ENCODE data around the gene CES5A. TPM values are rescaled to one million over a fixed set of nuclear protein-coding genes. Genes with fewer than 3 reads are reported as not detected.

CES5A gene
- total and polyA plus RNA-seq, 2 of the 4 experiments (the other 2 are of a cell fraction) = not detected

DNA sequence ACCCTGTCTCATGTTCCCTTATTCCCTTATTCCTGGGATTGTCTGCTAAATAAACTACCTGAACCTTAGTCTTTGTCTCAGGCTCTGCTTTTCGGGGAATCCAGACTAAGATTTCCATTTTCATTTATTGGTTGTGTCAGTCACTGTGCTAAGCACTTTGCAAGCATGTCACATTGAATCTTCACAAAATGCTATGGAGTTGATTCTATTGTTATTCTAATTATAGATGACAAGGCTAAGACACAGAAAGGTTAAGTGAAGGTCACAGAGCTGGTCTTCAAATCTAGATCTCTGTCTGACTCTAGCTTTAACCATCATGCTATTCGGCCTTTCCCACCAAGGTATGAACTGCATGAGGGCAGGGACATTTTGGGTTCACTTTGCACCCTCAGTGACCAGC lies 13.4 kb upstream of the CES5A start:
- no peak overlapping the region for H2AFZ ChIP-seq (replicated peaks; ENCODE audit: low read length, poor library complexity)
- H2BK20ac ChIP-seq (ENCODE audit: low read depth, low read length) = no peak overlapping the region
- DNase-seq (no peak), ATAC-seq (ENCODE audit: low read depth) (no peak)
- H4K20me1 ChIP-seq (ENCODE audit: insufficient read depth, low read length) = no peaks in the 10 kb centered on the region
- H3K4me2 ChIP-seq (ENCODE audit: low read depth, low read length) = no peak overlapping the region
- H3K9me1 ChIP-seq (ENCODE audit: insufficient read depth, low read length) = no peaks in the 10 kb centered on the region
- H3K14ac ChIP-seq (replicated peaks; ENCODE audit: low read depth, low read length) = no peak overlapping the region
- TF ChIP-seq BHLHE40 (IDR thresholded peaks at IDR 0.05; ENCODE audit: low read depth, low read length) (no peak), POLR2A (IDR thresholded peaks at IDR 0.05; ENCODE audit: low read depth, low read length) (no peak), RFX5 (IDR thresholded peaks at IDR 0.05; ENCODE audit: low read depth, low read length) (no peak)
- intact Hi-C loops (cut with micrococcal nuclease) = no loop called here
- ChIA-PET CTCF (no interaction called here), POLR2A (ENCODE audit: unreplicated experiment) (no interaction called here)
- H3K4me3 ChIP-seq (ENCODE audit: insufficient read depth, low read depth, low read length) = no peak overlapping the region
- H3K79me1 ChIP-seq (ENCODE audit: low read depth in 1 of 2, low read length in 2 of 2) = no peaks in the 10 kb centered on the region
- H3K36me3 ChIP-seq (ENCODE audit: control insufficient read depth, insufficient read depth, low read length) = no peaks in the 10 kb centered on the region
- no peak overlapping the region for H2AK9ac ChIP-seq (replicated peaks; ENCODE audit: low read depth, low read length, poor library complexity)
- in situ Hi-C loops (cut with MboI; ENCODE audit: low sequenced_read_pairs) = no loop called here
- WGBS, 2 experiments (ENCODE audit: extremely low coverage in 2 of 2, insufficient read length in 1 of 2) = no CpG with 5 or more reads among the region's 2 CpGs
- no peak overlapping the region for H3K23ac ChIP-seq (ENCODE audit: low read depth, low read length)
- H3K9ac ChIP-seq (ENCODE audit: low read depth, low read length) = no peak overlapping the region
- H4K8ac ChIP-seq (ENCODE audit: low read depth in 2 of 2, low read length in 2 of 2) = no peak overlapping the region
- no peak overlapping the region for H4K91ac ChIP-seq (ENCODE audit: insufficient read depth, low read depth, low read length)
- no peak overlapping the region for H2BK5ac ChIP-seq (ENCODE audit: low read depth, low read length, poor library complexity, severe bottlenecking)
- no TSS peak for BruUV-seq (replicated peaks)
- H2BK120ac ChIP-seq (ENCODE audit: low read depth, low read length) = no peak overlapping the region
- no peak overlapping the region for H2AK5ac ChIP-seq (ENCODE audit: low read depth, low read length)
- no peak overlapping the region for H3K18ac ChIP-seq (ENCODE audit: low read depth, low read length)
- dilution Hi-C loops (cut with HindIII; ENCODE audit: low sequenced_read_pairs, unreplicated experiment) = no loop called here
- H3K4me1 ChIP-seq (ENCODE audit: control insufficient read depth, insufficient read depth, low read length) = no peaks in the 10 kb centered on the region
- no peak overlapping the region for H2BK15ac ChIP-seq (ENCODE audit: low read depth, low read length)
- no peaks in the 10 kb centered on the region for H3K27me3 ChIP-seq (ENCODE audit: control insufficient read depth, insufficient read depth, low read length)
- no peak overlapping the region for H3K27ac ChIP-seq (ENCODE audit: insufficient read depth, low read length)
- H3K4ac ChIP-seq (ENCODE audit: low read depth, low read length) = no peak overlapping the region
- peaks cover 2% of the 10 kb centered on the region; the same call in 1 of the 2 replicates for H3K9me3 ChIP-seq (ENCODE audit: control insufficient read depth, insufficient read depth, low read length)
- no peak overlapping the region for H3K56ac ChIP-seq (ENCODE audit: extremely low read depth, insufficient read depth, low read length)
- no peak overlapping the region for H4K5ac ChIP-seq (ENCODE audit: low read depth, low read length)

Measured in IMR-90 (cell line).